NCI-H748 (cell line): ENCODE data around the gene FRMPD4.
A peak's percentile ranks its signal among the peaks of the same experiment; 100 is the strongest.

Experiments
- DNase-seq: peaks from one replicate; lab custom pipeline; 2025; ENCODE audit not compliant: unreplicated experiment; lab: John Stamatoyannopoulos, UW

FRMPD4 gene

GRCh38 chrX:12423346-12423745, 285.1 kb downstream of the FRMPD4 start:
- DNase-seq, result no peak

DNA sequence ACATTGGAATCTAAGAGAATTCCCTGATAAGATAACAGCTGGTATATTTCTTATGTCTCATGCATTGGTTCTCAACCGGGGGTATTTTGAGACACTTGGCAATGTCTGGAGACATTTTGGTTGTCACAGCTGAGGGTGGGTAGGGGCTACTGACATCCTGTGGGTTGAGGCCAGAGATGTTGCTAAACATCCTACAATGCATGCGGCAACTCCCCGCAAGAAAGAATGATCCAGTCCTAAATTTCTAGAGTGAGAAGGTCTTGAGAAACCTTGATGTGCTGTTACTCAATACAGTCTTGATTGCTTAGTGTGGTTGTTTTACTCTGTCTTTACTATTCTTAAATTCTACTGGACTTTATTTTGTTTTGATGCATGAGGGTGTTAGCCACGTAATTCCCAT, 287.2 kb downstream of the FRMPD4 start:
- no peak for DNase-seq

- no peak for DNase-seq
These were observed 288.1 kb downstream of the FRMPD4 start for GRCh38 chrX:12426420-12426819.

- DNase-seq, result no peak
These were observed 296.2 kb downstream of the FRMPD4 start for GRCh38 chrX:12434493-12434892.

GRCh38 chrX:12439416-12439815, 301.1 kb downstream of the FRMPD4 start:
- peak; percentile 87 for DNase-seq

- no peak for DNase-seq
These were observed 302.0 kb downstream of the FRMPD4 start for GRCh38 chrX:12440246-12440645.

DNA sequence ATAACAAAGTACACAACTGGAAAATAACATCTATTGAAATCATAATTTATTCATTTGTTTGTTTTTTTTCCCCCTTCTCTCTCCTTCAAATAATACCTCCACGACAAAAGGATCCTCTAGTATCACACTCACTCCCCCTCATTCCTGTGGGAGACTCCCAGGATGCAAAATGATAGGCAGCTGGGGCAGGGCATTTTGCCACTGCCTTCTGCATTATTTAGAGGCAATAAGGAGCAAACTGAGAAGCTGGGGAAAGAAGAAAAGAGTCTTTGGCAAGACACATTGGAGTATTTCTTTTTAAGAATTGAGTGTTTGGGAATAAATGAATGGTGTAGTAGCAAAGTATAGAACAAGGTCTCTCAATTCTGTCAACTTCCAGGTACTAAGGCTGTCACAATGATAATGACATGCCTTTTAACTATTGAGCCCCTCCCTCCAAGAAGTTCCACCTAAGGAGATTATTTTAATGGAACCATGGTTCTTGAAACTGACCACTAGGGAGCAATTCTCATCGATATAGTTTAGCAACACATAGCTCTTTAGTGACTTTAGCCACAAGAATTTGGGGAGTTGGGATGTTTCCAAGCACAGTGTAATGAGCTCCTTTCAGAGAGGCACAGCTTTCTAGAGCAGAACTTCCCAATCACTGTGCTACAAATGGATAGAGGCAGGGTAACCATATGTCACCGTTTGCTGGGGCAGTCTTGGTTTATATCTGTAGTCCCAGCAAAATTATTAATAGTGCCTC, 303.3 kb downstream of the FRMPD4 start:
- DNase-seq, result peak; percentile 41

DNA sequence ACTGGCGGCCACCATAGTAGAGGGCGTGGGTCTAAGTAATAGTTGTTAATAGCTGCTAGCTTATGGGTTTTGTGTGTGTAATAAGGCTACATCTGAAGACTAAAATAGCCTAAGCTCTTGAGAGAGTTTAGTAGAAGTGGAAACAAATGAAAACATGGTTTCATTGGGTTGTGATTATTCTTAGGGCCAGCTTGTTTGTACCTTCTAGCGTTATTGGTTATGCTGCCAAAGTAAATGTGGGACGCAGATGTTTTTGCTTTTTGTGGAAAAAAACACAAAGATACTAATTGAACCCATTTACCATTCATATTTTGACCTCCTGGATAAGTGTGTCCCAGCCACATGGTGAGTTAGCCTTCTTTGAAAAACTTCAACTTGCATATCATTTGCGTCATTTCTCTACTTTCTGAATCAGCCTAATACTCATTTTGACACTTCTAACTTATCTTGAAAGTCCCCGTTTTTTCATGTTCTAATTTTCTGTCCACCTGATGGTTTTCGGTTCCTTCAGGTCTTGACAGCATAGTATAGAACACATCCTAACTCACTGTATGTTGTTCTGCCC, 305.3 kb downstream of the FRMPD4 start:
- DNase-seq, result no peak

GRCh38 chrX:12446342-12447075, 308.2 kb downstream of the FRMPD4 start:
- no peak for DNase-seq

DNA sequence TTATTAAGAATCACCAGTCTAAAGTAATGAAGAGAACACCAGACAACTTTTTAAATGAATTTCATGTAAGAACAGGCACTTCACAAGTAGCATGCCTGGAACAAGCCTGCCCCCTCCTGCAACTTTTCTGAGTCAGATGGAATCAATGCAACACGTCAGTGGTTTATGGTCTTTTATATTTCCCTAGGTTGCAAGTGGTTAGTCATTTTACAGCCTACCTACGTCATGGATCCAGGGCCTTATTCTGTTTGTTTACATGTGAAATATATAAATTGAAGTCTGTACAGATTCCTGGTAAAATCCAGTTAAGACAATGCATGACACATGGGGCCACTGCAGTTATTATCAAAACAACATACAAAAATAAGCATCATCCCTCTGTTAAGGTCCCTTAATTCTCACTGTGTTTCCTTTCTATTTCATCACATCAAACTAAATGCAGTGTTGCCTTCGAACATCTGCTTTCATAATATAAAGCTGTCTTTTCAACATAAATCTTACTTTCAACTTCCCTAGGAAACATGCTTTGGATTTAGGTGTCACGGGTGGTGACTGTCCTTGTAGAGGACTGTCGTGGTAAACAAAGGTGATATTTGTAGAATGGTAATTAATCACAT, 309.3 kb downstream of the FRMPD4 start:
- no peak for DNase-seq

- no peak for DNase-seq
These were observed 314.0 kb downstream of the FRMPD4 start for GRCh38 chrX:12452268-12452667.

DNA sequence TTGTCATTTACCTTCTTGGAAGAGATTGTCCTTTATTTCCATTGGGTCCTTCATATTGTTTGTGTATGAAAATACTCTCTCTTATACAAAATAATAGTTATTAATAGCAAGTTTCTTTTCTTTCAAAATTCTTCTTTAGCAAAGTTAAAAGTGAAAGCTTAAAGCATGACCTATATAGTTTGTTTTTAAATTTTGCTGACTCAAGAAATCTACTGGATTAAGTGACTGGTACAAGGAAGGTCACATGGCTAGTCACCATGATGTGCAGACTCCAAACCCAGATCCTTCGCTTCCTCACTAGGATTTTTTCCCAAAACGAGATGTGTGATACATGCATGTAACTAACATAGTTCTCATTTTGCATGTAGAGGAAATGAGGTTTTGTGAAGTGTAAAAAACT, 322.7 kb downstream of the FRMPD4 start:
- DNase-seq, result no peak

- DNase-seq, result no peak
These were observed 324.8 kb downstream of the FRMPD4 start for GRCh38 chrX:12463052-12463451.

DNA sequence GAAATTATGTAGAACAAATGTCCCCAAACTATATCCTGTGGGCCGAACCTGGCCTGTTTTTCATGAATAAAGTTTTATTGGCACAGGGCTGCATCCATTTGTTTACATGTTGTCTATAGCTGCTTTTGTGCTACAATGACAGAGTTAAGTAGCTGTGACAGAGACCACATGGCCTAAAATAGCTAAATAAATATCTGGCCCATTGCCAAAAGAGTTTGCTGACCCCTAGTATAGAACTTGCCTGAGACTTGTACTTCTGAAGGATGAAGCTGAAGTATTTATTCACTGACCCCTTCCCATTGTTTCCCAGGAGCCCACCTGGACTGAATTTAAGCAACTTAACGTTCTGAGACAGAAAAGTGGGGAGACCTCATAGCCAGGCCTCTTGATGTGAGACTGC, 325.6 kb downstream of the FRMPD4 start:
- DNase-seq, result no peak

- no peak for DNase-seq
These were observed 329.0 kb downstream of the FRMPD4 start for GRCh38 chrX:12467321-12467720.

GRCh38 chrX:12469296-12469695, 331.0 kb downstream of the FRMPD4 start:
- DNase-seq, result no peak

DNA sequence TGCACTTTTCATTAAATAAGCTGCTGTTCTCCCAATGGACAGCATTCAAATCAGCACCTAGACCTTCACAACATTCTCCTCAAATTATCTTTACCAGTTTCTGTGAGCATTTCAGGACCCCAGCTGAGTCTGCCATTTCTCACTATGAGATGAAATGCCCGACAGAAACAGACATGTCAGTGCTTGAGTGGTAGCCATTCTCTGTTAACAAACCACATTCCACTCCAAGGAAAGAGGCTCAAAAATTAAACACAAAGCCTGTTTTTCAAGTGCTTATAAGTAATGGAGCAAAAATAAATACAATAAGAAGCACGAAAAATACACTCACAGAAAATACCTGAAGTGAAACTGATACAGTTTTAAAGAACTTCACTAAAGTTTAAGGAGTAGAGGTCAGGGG, 332.8 kb downstream of the FRMPD4 start:
- no peak for DNase-seq

DNA sequence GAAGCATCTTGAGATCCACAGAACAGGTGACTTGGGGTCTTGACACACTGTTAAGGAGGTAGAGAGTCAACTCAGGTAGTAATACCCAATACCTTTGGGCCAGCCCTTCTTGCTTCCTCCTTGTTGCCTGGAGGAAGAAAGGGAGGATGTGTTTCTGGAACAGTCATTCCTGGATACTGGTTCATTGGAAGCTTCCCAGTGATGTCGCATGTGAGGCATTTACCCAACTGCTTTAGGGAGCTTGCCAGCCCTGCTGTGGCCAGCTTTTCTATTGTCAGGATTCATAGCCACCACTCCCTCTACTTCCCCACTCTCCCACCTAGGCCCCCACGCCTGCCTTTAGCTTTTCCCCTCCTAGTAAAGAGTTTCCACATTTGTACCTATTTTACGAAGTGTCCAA, 342.7 kb downstream of the FRMPD4 start:
- DNase-seq, result no peak

GRCh38 chrX:12488220-12488619, 349.9 kb downstream of the FRMPD4 start:
- DNase-seq, result no peak

DNA sequence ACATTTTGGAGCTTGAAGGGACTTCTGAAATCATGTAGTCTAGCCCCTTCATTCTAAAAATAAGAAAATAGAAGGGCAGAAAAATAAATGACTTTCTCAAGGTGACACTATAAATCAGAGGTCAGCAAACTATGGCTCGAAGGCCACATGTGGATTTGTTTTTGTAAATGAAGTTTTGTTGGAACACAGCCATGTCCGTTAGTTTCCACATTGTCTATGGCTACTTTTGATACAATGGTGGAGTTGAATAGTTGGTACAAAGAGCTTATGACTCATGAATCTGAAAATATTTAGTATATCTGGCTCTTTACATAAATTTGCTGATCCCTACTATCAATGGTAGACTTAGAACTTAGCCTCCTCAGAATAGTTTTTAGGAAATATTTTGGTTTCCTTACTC, 350.5 kb downstream of the FRMPD4 start:
- no peak for DNase-seq

DNA sequence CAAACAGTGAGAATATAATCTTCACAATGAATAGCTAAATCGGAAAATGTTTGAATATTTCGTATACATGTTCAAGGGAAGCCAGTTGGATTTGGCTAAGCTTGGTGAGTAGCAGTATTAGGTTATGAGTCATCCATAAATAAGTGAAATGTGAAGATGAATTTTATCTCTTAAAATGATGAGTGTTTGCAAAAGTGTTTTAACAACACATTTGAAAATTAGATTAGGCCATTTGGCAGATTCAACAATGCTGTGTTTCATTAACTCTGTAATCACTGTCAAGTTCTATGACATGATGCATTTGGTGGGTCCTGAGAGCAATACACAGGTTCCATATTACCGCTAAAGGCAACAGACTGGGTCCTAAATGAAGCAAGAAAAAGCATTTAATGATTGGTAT, 351.1 kb downstream of the FRMPD4 start:
- DNase-seq, result no peak
